HG02973 (cell line): ENCODE measurements around the gene NCOA3.
"Not testable (repeated sequence)": the region's sequence is repeated elsewhere in the genome, so short reads cannot be mapped to it uniquely, and the experiment has no call there.

Experiments used
- ATAC-seq: cut with Tn5 transposase; IDR thresholded peaks from one replicate; pipeline ENCODE4 v1.9.1; 2021; ENCODE audit warnings: moderate library complexity; ENCODE audit not compliant: unreplicated experiment

Gene NCOA3

GRCh38 chr20:47559141-47559540, 57.5 kb downstream of the NCOA3 start:
- ATAC-seq, result no peak

DNA sequence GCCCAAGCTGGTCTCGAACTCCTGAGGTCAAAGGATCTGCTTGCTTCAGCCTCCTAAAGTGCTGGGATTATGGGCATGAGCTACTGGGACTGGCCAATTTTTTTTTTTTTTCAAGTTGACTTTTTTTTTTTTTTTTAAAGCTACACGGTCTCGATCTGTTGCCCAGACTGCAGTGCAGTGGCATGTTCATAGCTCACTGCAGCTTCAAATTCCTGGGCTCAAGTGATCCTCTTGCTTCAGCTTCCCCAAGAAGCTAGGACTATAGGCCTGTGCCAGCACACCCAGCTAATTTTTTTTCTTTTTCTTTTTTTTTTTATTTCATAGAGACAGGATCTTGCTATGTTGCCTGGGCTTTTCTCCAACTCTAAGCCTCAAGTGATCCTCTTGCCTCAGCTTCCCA, 59.5 kb downstream of the NCOA3 start:
- no peak for ATAC-seq

GRCh38 chr20:47561603-47562583, 60.2 kb downstream of the NCOA3 start:
- no peak for ATAC-seq

GRCh38 chr20:47566269-47566668, 64.6 kb downstream of the NCOA3 start:
- ATAC-seq, result no peak

GRCh38 chr20:47568019-47568418, 66.3 kb downstream of the NCOA3 start:
- ATAC-seq, result no peak

GRCh38 chr20:47568837-47569410, 67.2 kb downstream of the NCOA3 start:
- no peak for ATAC-seq

DNA sequence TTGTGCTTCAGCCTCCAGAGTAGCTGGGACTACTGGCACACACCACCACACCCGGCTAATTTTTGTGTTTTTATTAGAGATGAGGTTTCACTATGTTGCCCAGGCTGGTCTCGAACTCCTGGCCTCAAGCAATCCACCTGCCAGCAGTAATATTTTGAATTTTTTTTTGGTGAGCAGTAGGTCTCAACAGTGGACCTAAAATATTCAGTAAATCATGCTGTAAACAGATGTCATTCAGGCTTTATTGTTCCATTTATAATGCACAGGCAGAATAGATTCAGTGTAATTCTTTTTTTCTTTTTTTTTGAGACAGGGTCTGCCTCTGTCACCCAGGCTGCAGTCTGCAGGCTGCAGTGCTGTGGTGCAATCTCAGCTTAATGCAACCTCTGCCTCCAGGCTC, 69.7 kb downstream of the NCOA3 start:
- no peak for ATAC-seq

- ATAC-seq, result no peak
Observed at GRCh38 chr20:47572105-47572729, 70.5 kb downstream of the NCOA3 start.

GRCh38 chr20:47573559-47573958, 71.9 kb downstream of the NCOA3 start:
- no peak for ATAC-seq

GRCh38 chr20:47574616-47575364, 73.1 kb downstream of the NCOA3 start:
- no peak for ATAC-seq

DNA sequence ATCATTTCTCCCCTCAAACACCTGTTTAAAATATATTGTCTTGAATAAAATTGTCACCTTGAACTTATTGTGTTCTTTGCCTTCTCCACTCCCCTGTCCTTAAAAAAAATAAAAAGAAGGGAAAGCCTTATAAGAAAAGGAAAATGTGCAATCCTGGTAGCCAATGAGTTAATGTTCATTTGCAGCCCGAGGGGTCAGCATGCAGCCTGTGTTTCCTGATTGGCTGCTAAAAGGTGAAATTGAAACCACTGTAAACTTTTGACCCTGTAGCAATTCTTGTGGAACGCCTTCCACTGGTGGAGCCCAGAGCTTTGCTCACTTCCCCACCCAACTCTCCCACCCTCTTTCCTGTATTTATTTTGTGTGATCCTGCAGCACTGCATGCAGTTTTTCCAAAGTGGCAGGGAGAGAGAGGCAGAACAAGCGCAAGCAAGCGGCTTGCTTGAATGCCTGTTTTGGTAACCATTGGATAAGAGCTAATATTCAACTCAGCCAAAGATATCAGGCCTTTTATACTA, 74.9 kb downstream of the NCOA3 start:
- ATAC-seq, result peak; percentile 64

DNA sequence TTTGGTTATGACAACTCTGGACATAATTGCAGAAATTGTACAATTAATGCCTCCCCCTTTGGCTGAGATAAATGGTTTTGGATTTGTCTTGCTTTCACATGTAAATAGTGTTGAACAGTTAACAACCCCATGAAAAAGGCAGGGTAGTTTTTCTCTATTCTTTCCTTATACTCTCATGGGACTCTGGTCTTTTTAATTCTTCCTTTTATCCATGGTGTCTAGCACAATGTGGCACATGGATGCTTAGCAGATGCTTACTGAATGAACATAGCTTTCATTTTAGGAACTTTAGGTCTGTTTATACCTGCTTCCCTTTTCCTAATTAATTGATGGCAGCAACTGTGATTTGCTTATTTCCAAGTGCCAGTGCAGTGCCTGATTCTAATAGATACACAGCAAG, 75.6 kb downstream of the NCOA3 start:
- no peak for ATAC-seq

GRCh38 chr20:47578543-47578942, 76.9 kb downstream of the NCOA3 start:
- ATAC-seq, result no peak

DNA sequence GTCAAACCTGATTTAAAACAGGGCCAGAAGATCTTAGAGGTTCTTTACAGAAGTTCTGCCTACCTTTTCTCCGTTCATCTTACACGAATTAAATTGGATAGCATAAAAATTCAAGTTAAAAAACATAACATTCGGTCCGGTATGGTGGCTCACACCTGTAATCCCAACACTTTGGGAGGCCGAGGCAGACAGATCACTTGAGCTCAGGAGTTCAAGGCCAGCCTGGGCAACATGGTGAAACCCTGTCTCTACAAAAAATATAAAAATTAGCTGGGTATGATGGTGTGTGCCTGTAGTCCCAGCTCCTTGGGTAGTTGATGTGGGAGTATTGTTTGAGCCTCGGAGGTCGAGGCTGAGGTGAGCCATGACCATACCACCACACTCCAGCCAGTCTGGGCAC, 79.0 kb downstream of the NCOA3 start:
- ATAC-seq, result not testable (repeated sequence)

GRCh38 chr20:47581090-47581489, 79.4 kb downstream of the NCOA3 start:
- no peak for ATAC-seq

- ATAC-seq, result no peak
Observed at GRCh38 chr20:47583551-47583950, 81.9 kb downstream of the NCOA3 start.

DNA sequence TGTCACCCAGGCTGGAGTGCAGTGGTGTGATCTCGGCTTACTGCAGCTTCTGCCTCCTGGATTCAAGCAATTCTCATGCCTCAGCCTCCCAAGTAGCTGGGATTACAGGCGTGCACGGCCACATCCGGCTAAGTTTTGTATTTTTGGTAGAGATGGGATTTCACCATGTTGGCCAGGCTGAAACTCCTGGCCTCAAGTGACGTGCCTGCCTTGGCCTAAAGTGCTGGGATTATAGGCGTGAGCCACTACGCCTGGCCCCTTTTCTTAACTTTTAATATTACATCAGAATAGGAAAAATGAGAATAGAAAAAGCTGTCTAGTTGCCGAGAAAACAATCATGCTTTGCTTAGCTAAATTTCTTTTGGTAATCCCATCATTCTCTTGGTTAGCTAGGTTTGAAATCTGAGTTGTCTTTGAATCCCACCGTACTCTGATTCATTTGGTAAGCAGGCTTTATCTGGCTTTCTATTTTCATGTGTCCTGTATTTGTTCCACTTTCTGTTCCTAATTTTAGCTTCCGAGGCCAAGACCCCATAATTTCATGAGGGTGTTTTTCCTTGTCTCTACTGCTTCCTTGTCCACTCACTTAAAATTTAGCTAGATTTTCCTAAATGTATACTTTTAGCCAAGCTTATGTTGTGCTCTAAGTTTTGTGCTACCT, 83.5 kb downstream of the NCOA3 start:
- no peak for ATAC-seq

GRCh38 chr20:47586649-47587294, 85.1 kb downstream of the NCOA3 start:
- ATAC-seq, result no peak

- ATAC-seq, result no peak
Observed at GRCh38 chr20:47588158-47588557, 86.5 kb downstream of the NCOA3 start.

GRCh38 chr20:47591231-47591630, 89.5 kb downstream of the NCOA3 start:
- ATAC-seq, result no peak
